NCI-H1436 treated with DMSO at 0.1 percent for 48 hours (cell line): ENCODE measurements around the gene WHAMM.
"Not testable (repeated sequence)": the region's sequence is repeated elsewhere in the genome, so short reads cannot be mapped to it uniquely, and the experiment has no call there.

Experiments used
- DNase-seq: peaks from one replicate; lab custom pipeline; 2025; lab: John Stamatoyannopoulos, UW

WHAMM gene

GRCh38 chr15:82809308-82810060, at the start of gene WHAMM:
WHAMM (plus strand) TSS chr15:82809628; CDS start chr15:82809727, 99 bp downstream.
- peak; percentile 88 for DNase-seq

GRCh38 chr15:82763361-82764116, 45.9 kb upstream of the WHAMM start:
- DNase-seq = no peak

- DNase-seq = no peak
These were observed 45.3 kb upstream of the WHAMM start for GRCh38 chr15:82764117-82764490.

GRCh38 chr15:82764740-82765139, 44.7 kb upstream of the WHAMM start:
- DNase-seq = no peak

- not testable (repeated sequence) for DNase-seq
These were observed 43.2 kb upstream of the WHAMM start for GRCh38 chr15:82766201-82766600.

- no peak for DNase-seq
These were observed 42.1 kb upstream of the WHAMM start for GRCh38 chr15:82767163-82767829.

- DNase-seq = no peak
These were observed 40.9 kb upstream of the WHAMM start for GRCh38 chr15:82768414-82769054.

- DNase-seq = no peak
These were observed 37.4 kb upstream of the WHAMM start for GRCh38 chr15:82771789-82772607.

- DNase-seq = no peak
These were observed 34.9 kb upstream of the WHAMM start for GRCh38 chr15:82774496-82774895.

GRCh38 chr15:82778755-82779154, 30.7 kb upstream of the WHAMM start:
- no peak for DNase-seq

GRCh38 chr15:82781349-82781748, 28.1 kb upstream of the WHAMM start:
- no peak for DNase-seq

- DNase-seq = no peak
These were observed 20.9 kb upstream of the WHAMM start for GRCh38 chr15:82788496-82788895.

GRCh38 chr15:82789491-82789890, 19.9 kb upstream of the WHAMM start:
- no peak for DNase-seq

GRCh38 chr15:82790321-82790720, 19.1 kb upstream of the WHAMM start:
- DNase-seq = no peak

- DNase-seq = no peak
These were observed 17.4 kb upstream of the WHAMM start for GRCh38 chr15:82792068-82792467.

GRCh38 chr15:82793737-82794136, 15.7 kb upstream of the WHAMM start:
- no peak for DNase-seq

GRCh38 chr15:82798104-82798503, 11.3 kb upstream of the WHAMM start:
- DNase-seq = no peak

- DNase-seq = no peak
These were observed 10.8 kb upstream of the WHAMM start for GRCh38 chr15:82798531-82799166.

GRCh38 chr15:82799183-82799841, 10.1 kb upstream of the WHAMM start:
- no peak for DNase-seq

GRCh38 chr15:82802497-82802896, 6.9 kb upstream of the WHAMM start:
- DNase-seq = no peak
